Raji (cell line): ENCODE data around the gene PNRC1.
A peak's percentile ranks its signal among the peaks of the same experiment; 100 is the strongest.

ENCODE experiments used
- POLR2A ChIP-seq: IDR thresholded peaks from 2 replicates; pipeline ENCODE4 v1.6.1; 2011; ENCODE audit warnings: low read depth, low read length, control low read depth; ENCODE audit not compliant: insufficient read depth

Gene PNRC1

DNA sequence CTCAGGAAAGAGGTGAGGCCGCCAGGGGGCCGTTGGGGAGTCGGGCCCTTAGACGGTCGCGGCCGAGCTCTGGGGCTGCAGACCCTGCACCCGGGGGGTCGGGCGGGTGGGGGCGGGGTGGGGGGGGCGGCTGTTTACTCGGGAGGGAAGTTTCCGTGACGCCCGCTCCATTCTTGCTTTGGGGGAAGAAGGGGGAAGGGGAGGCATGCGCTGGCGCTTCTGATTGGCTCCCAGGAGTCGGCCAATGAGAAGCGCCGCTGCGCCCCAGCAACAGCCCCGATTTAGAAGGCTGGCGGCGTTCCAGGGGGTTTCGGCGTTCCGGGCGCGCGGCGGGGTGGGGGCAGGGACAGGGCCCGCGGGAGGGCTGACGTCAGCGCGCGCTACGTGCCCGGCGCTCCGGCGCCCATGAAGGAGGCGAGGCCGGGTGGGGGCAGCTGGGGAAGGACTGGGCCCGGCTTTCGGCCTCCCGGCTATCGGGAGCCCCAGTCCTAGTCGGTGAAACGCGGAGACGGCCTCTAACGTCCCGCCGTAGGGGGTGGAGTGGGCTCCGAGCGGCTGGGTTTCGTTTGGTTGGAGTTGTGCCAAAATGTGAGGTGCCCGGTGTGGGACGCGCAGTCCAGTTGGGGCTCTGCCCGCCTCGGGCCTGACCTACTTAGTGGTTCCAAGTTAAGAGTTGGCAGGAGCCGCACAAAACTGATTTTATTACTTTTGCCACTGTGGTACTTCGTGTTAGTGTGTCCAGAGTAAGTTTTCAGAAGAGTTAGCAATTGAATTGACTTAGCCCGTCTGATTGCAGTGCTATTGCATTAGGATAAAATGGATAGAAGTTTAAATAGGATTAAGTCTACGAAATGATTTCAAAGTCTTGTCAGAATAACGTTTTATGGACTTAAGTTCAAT, 1.1 kb downstream of the PNRC1 start:
- peak; percentile 81 for TF ChIP-seq POLR2A

DNA sequence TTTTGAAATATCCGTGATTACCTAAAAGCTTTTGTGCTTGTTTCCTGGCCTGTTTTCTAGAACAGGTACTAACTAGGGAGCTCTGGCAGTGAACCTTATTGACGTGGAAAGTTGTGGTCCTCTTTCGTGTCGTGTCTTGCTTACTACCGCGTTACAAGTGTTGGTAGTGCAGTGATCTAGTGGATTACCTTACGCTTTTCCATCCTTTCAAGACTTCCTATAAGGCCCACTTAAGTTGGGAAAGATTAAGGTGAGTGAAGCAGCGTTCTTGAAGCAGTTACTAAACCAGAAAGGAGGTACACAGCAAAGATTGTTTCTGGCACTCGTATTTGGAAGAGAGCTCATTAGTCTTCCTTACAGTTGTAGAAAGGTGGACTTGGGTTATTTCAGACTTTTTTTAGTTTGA, 1.9 kb downstream of the PNRC1 start:
- TF ChIP-seq POLR2A: no peak

DNA sequence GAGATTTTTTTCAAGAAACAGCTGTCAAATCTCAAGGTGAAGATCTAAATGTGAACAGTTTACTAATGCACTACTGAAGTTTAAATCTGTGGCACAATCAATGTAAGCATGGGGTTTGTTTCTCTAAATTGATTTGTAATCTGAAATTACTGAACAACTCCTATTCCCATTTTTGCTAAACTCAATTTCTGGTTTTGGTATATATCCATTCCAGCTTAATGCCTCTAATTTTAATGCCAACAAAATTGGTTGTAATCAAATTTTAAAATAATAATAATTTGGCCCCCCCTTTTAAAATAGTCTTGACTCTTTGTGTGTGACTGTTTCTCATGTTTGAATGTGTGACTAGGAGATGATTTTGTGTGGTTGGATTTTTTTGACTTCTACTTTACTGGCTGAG, 4.0 kb downstream of the PNRC1 start:
- TF ChIP-seq POLR2A: no peak

DNA sequence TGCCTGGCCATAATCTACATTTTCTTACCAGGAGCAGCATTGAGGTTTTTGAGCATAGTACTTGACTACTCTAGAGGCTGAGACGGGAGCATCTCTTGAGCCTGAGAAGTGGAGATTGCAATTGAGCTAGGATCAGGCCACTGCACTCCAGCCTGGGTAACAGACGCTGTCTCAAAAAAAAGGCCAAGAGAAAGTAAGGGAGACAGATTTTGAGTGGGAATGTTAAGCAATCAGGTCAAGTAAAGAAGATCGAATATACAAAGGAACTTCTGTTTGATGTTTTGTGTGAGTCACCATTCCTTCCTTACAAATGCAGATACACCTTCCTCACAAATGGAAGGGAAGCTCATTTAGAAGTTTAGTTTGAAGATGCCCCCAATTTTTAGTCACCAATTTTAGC, 4.4 kb downstream of the PNRC1 start:
- no peak for TF ChIP-seq POLR2A

DNA sequence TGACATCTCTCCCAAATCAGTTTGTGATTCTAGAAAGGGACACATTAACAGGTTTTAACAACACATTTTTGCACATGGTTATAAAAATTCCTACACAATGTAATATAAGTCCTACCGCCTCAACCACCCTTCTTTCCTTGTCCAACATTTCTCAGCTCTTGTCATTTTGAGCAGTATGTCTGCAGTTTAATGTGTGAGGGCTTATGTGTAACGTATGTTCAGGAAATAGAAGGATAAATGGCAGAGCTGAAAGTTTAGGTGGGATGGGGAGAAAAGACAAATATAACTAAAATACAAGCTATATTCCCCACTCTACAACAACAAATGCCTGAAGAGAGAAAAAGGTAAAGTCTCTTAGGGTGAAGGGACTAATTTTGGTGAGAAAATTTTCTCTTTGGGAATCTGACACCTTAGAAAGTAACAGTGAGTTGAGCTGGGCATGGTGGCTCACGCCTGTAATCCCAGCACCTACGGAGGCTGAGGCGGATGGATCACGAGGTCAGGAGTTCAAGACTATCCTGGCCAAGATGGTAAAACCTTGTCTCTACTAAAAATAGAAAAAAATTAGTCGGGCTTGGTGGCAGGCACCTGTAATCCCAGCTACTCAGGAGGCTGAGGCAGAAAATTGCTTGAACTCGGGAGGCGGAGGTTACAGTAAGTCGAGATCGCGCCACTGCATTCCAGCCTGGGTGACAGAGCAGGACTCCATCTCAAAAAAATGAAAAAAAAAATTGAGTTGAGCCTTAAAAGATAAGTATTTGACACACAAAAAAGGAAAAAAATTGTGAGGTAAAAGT, 5.1 kb downstream of the PNRC1 start:
- TF ChIP-seq POLR2A: no peak

DNA sequence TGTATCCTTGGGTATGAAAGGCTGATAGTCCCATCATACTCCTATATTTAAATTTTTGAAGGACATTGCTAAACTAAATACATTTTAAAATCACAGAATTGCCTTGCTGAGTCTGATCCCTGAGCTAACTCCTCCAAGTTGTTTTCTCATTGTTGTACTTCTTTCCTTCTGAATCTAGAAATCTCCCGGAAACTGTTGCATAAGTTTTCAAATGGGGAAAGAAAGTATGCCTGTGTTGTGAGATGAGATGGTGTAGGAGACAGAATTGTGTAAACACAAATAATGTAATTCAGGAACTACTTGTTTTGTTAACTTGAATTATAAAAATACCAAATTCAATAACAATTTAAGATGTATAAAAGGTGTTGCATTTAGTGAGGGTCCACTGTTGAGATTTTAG, 7.3 kb downstream of the PNRC1 start:
- TF ChIP-seq POLR2A: no peak

DNA sequence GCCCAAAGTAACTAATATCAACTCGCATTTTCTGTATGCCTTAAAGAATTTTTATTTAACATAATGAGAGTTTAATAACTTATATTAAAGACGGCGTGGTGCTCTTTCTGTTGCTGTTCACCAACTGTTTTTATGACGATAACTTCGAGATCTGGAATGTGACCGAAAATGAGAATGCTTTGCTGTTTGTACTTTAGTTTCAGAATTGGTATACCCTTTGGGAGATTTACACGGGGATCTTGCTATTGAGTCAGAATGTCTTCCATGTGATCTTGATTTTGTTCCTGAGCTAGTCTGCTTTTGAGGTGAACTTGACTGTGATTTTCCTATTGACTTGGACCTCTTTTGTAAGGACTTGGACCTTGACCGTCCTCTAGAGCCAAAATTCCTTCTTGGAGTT, 17.9 kb downstream of the PNRC1 start:
- no peak for TF ChIP-seq POLR2A

DNA sequence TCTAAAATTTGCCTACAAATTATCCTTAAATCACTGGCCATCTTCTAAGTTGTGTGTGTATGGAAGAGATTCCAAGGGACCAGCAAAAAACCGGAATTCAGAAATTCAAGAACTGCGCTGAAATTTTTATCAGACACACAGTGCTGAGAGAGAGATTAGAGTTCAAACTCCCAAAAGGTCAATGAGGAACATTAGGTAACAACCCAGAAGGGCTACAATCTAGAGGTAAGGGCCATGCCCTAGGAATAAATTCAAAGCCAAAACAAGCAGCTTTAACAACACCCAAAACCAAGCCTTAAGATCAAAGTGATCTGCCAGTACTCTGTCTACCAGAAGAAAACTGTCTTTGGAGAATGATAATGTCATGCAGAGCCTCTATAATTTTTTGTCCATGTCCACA, 19.6 kb downstream of the PNRC1 start:
- no peak for TF ChIP-seq POLR2A

DNA sequence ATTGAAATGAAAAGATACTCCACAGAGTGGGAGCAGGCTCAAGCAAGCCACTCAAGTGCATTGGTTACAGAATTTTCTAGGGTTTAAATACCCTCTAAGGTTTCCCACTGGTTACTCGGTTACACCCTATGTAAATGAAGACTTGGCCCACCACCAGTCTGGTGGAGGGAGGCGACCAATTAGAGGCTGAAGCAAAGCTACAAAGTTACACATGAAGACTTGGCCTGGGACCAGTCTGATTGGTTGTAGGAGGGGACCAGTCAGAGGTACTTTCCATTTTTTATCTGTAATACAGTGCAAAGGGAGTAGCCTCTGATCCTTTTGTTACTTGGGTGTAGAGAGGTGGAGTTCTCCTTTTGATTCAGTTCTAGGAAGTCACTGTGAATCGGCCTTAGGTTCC, 29.7 kb downstream of the PNRC1 start:
- no peak for TF ChIP-seq POLR2A

DNA sequence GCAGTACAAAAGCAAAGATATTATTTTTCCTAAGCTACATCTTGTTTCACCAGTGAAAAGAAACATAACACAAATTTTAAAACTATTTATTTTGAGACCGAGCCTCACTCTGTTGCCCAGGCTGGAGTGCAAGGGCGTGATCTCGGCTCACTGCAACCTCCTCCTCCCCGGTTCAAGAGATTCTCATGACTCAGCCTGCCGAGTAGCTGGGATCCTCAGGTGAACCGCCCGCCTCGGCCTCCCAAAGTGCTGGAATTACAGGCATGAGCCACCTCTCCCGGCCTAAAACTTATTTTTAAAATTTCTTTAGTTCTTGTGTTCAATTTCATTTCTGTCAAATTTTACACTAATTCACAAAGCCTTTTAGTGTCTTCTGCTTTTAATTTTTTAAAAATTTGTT, 31.4 kb downstream of the PNRC1 start:
- TF ChIP-seq POLR2A: no peak

DNA sequence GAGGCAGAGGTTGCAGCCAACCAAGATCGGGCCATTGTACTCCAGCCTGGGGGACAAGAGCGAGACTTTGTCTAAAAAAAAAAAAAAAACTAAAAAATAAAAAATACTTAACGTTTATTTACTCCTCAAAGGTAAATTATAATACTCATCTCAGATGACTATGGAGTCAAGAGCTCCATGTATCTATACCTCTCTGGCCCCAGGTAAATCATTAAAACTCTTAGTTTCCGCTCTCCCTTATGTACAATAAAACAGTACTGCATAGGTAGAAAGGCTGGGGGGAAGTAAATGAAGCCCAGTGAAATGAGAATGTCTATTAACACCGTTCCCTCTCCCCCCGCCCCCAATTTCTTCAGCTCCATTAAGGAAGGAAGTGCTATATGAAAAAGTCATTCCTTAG, 36.2 kb downstream of the PNRC1 start:
- TF ChIP-seq POLR2A: no peak

DNA sequence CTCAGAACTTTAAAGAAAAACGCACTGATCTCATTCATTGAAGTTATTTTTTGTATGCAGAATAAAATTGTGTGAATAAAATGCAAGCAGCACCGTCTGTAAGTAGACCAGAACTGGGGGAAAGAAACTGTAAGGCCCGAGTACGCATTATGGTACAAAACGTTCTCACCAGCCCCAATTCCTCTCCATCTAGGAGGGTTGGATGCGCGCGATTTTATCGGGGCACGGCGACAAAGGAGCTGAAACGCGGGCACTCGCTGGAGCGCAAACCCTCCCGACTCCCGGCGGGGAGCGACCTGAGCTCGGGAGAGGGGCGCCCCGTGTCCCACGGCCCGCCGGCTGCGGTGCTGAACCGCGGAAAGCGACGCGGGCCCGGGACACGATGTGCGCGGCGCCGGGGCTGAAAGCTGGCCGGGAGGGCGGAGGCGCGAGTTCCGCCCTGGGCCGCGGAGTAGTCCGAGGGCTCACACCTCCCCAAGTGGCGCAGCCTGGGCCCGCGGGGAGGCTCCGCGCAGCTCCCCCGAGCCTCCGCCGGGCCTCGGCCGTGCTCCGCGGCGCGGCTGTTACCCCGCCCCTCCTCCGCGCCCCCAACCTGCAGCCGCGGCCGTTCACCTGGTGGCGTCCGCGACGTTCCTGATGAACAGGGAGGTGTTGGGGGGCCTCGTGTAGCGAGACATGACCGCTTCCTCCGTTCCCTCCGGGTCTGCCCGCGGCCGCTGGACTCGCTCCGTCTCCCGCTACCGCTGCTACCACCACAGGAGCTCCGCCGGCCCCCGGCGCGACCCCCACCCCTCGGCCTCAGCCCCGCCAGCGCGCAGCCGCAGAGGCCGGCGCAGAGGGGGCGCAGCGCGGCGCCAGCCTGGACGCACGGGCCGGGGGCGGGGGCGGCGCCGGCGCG, 36.9 kb downstream of the PNRC1 start, which contains the start of gene SRSF12:
TSS of gene SRSF12 (minus strand) at position 861 of the 898 bp plus-strand sequence. CDS start at position 677, 184 bp downstream.
- no peak for TF ChIP-seq POLR2A

DNA sequence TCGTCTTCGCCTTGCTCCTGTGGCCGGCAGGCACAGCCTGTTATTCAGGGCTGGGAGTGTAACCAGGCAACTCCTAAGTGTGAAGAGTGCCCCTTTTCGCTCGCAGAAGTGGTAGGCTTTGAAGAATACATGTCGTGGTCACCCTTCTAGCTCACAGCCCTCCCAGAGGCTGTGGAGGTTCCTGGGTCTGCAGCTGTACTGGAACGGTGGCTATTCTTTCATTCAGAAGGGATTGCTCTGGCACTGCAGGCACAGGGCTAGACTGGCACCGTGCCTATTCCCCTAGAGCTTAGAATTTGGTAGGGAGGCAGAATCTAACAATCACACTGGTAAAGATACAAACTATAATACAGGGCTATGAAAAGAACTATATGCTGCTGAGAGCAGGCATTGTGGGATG, 38.4 kb downstream of the PNRC1 start:
- no peak for TF ChIP-seq POLR2A

DNA sequence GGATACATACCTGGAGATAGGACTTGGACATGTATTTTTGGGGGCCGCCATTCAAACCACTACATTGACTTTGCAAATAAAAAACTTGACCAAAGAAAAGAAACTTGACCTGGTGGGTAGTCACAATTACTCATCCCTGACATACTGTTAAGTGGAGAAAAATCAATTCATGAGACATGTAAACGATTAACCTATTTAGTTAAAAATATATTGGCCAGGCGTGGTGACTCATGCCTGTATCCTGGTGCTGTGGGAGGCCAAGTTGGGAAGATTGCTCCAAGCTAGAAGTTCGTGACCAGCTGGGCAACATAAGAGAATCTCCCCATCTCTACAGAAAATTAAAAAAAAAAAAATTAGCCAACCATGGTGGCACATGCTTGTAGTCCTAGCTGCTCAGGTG, 39.8 kb downstream of the PNRC1 start:
- no peak for TF ChIP-seq POLR2A

DNA sequence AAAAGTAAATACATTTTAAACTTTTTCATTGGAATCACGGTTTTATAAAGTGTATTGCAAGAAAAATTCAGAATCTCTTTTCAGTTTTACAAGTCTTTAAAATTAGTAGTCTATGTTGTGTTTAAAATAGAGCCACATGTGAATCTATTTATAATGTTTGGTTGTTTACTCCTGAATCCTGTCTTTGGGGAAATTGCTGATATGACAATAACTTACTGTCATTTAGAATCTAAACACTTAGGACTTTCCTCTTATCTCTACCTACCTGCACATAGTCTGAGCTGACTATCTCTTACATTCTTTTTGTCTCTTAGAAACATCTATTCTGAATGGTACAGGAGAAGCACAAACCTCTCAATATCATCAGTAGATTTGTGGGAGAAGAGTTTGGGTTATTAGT, 41.4 kb downstream of the PNRC1 start:
- TF ChIP-seq POLR2A: no peak
